Peyer's patch (tissue), 4 donors: Measurements from ENCODE around the gene MRPL24.

Experiments used
- CTCF ChIP-seq, 6 experiments: fragments of 450-650 bp in 4 of 6; fragments of 200-600 bp in 2 of 6; sonication (generic) in 1 of 6; IDR thresholded peaks; one replicate each; pipeline ENCODE4 v1.5.1; 2017 to 2019; ENCODE audit warnings: antibody characterized with exemption in 6 of 6, mild to moderate bottlenecking in 3 of 6, moderate library complexity in 1 of 6
- POLR2A ChIP-seq, 2 donors: fragments of 450-650 bp; IDR thresholded peaks; one replicate each; pipeline ENCODE4 v1.5.1; 2017; ENCODE audit warnings: antibody characterized with exemption in 2 of 2, mild to moderate bottlenecking in 2 of 2, moderate library complexity in 2 of 2

DNA sequence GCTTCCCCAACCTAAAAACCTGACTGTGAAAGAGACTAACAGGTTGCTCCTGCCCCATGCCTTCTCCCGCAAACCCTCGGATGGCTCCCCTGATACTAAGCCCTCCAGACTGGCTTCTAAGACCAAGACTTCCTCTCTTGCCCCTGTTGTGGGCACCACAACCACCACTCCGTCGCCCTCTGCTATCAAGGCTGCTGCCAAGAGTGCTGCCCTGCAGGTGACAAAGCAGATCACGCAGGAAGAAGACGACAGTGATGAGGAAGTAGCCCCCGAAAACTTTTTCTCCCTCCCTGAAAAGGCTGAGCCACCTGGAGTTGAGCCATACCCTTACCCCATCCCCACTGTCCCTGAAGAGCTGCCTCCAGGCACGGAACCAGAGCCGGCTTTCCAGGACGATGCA lies 45.8 kb upstream of the MRPL24 start:
- TF ChIP-seq CTCF (IDR thresholded peaks at IDR 0.05) (no peak), POLR2A (IDR thresholded peaks at IDR 0.05) (no peak)
